ENCODE data around the gene SNX1.

Gene SNX1

DNA sequence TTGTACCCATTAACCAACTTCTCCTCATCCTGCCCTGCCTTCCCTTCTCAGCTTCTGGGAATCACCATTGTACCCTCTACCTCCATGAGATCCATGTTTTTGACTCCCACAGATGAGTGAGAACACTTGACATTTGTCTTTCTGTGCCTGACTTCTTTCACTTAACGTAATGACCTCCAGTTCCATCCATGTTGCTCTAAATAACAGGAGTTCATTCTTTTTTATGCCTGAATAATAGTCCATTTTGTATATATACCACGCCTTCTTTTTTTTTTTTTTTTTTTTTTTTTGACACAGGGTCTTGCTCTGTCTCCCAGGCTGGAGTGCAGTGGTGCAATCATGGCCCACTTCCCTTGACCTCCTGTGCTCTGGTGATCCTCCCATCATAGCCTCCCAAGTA lies 6.7 kb downstream of the SNX1 start:
- TF ChIP-seq TAF1 (IDR thresholded peaks at IDR 0.05; ENCODE audit: borderline replicate concordance, insufficient read depth, low read length): no peak
- TF ChIP-seq POLR2AphosphoS5 (IDR thresholded peaks at IDR 0.05; ENCODE audit: low read depth, low read length): no peak
- no peak for TF ChIP-seq FOXP2 (optimal IDR thresholded peaks at IDR 0.05; ENCODE audit: borderline replicate concordance, extremely low read depth, extremely low read length, insufficient read depth)
- TF ChIP-seq, protein P1, sequence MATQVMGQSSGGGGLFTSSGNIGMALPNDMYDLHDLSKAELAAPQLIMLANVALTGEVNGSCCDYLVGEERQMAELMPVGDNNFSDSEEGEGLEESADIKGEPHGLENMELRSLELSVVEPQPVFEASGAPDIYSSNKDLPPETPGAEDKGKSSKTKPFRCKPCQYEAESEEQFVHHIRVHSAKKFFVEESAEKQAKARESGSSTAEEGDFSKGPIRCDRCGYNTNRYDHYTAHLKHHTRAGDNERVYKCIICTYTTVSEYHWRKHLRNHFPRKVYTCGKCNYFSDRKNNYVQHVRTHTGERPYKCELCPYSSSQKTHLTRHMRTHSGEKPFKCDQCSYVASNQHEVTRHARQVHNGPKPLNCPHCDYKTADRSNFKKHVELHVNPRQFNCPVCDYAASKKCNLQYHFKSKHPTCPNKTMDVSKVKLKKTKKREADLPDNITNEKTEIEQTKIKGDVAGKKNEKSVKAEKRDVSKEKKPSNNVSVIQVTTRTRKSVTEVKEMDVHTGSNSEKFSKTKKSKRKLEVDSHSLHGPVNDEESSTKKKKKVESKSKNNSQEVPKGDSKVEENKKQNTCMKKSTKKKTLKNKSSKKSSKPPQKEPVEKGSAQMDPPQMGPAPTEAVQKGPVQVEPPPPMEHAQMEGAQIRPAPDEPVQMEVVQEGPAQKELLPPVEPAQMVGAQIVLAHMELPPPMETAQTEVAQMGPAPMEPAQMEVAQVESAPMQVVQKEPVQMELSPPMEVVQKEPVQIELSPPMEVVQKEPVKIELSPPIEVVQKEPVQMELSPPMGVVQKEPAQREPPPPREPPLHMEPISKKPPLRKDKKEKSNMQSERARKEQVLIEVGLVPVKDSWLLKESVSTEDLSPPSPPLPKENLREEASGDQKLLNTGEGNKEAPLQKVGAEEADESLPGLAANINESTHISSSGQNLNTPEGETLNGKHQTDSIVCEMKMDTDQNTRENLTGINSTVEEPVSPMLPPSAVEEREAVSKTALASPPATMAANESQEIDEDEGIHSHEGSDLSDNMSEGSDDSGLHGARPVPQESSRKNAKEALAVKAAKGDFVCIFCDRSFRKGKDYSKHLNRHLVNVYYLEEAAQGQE (IDR thresholded peaks at IDR 0.05; ENCODE audit: insufficient read depth in 1 of 2, low read depth in 2 of 2, low read length in 2 of 2): no peak
- TF ChIP-seq SIN3A (IDR thresholded peaks at IDR 0.05; ENCODE audit: borderline replicate concordance, insufficient read depth, low read length): no peak

GRCh38 chr15:64105113-64105704 lies 9.4 kb downstream of the SNX1 start:
- TF ChIP-seq POLR2AphosphoS5 (IDR thresholded peaks at IDR 0.05; ENCODE audit: low read depth, low read length) (no peak), FOXP2 (optimal IDR thresholded peaks at IDR 0.05; ENCODE audit: borderline replicate concordance, extremely low read depth, extremely low read length, insufficient read depth) (no peak), TAF1 (IDR thresholded peaks at IDR 0.05; ENCODE audit: borderline replicate concordance, insufficient read depth, low read length) (no peak), SIN3A (IDR thresholded peaks at IDR 0.05; ENCODE audit: borderline replicate concordance, insufficient read depth, low read length) (no peak)
- TF ChIP-seq, protein P1 (IDR thresholded peaks at IDR 0.05; ENCODE audit: insufficient read depth in 1 of 2, low read depth in 2 of 2, low read length in 2 of 2): no peak

GRCh38 chr15:64107337-64107736 lies 11.6 kb downstream of the SNX1 start:
- TF ChIP-seq TAF1 (IDR thresholded peaks at IDR 0.05; ENCODE audit: borderline replicate concordance, insufficient read depth, low read length) (no peak), POLR2AphosphoS5 (IDR thresholded peaks at IDR 0.05; ENCODE audit: low read depth, low read length) (no peak), FOXP2 (optimal IDR thresholded peaks at IDR 0.05; ENCODE audit: borderline replicate concordance, extremely low read depth, extremely low read length, insufficient read depth) (no peak), SIN3A (IDR thresholded peaks at IDR 0.05; ENCODE audit: borderline replicate concordance, insufficient read depth, low read length) (no peak)
- TF ChIP-seq, protein P1 (IDR thresholded peaks at IDR 0.05; ENCODE audit: insufficient read depth in 1 of 2, low read depth in 2 of 2, low read length in 2 of 2): no peak

- TF ChIP-seq POLR2AphosphoS5 (IDR thresholded peaks at IDR 0.05; ENCODE audit: low read depth, low read length) (no peak), FOXP2 (optimal IDR thresholded peaks at IDR 0.05; ENCODE audit: borderline replicate concordance, extremely low read depth, extremely low read length, insufficient read depth) (no peak)
- TF ChIP-seq, protein P1 (IDR thresholded peaks at IDR 0.05; ENCODE audit: insufficient read depth in 1 of 2, low read depth in 2 of 2, low read length in 2 of 2): no peak
Observed at GRCh38 chr15:64110950-64111678, 15.3 kb downstream of the SNX1 start.

All from PFSK-1 (cell line).